ENCODE measurements around the gene ABCA1. TPM values are rescaled to one million over a fixed set of nuclear protein-coding genes. Genes with fewer than 3 reads are reported as not detected.

Gene ABCA1
- total RNA-seq, 3 donors from 2014 or later, result 26.6 to 111 (median 36.8) TPM

- peaks cover 10% of the 10 kb centered on the region for H3K4me1 ChIP-seq (ENCODE audit: low read depth)
- H3K36me3 ChIP-seq (ENCODE audit: low read depth), result no peaks in the 10 kb centered on the region
- intact Hi-C loops (cut with DNase I, micrococcal nuclease), result no loop called here
- no peak for ATAC-seq
- no peaks in the 10 kb centered on the region for H3K9me3 ChIP-seq
- TF ChIP-seq CTCF (IDR thresholded peaks at IDR 0.05), result no peak
- DNase-seq, result no peak
- H3K4me3 ChIP-seq, result no peak overlapping the region
Observed at GRCh38 chr9:104746285-104746684, 181.7 kb downstream of the ABCA1 start.

- no peaks in the 10 kb centered on the region for H3K9me3 ChIP-seq
- no peaks in the 10 kb centered on the region for H3K36me3 ChIP-seq (ENCODE audit: low read depth)
- intact Hi-C loops (cut with DNase I, micrococcal nuclease), result no loop called here
- TF ChIP-seq CTCF (IDR thresholded peaks at IDR 0.05), result no peak
- H3K4me1 ChIP-seq (ENCODE audit: low read depth), result peaks cover 10% of the 10 kb centered on the region
- no peak for DNase-seq
- no peak for ATAC-seq
- H3K4me3 ChIP-seq, result no peak overlapping the region
Observed at GRCh38 chr9:104745852-104746251, 182.1 kb downstream of the ABCA1 start.

GRCh38 chr9:104743376-104743985, 184.5 kb downstream of the ABCA1 start:
- no peak for ATAC-seq
- Histone ChIP-seq H3K4me1 (ENCODE audit: low read depth) (peaks cover 3% of the 10 kb centered on the region), H3K4me3 (no peak overlapping the region), H3K9me3 (no peaks in the 10 kb centered on the region), H3K36me3 (ENCODE audit: low read depth) (no peaks in the 10 kb centered on the region)
- DNase-seq, result peak in 1 of 3 donors; percentile 24
- intact Hi-C loops (cut with DNase I, micrococcal nuclease), result no loop called here
- TF ChIP-seq CTCF (IDR thresholded peaks at IDR 0.05), result peak; percentile 29

- intact Hi-C loops (cut with DNase I, micrococcal nuclease), result no loop called here
- no peak overlapping the region for H3K4me3 ChIP-seq
- no peak for TF ChIP-seq CTCF (IDR thresholded peaks at IDR 0.05)
- DNase-seq, result no peak
- no peaks in the 10 kb centered on the region for H3K9me3 ChIP-seq
- H3K4me1 ChIP-seq (ENCODE audit: low read depth), result no peaks in the 10 kb centered on the region
- no peak for ATAC-seq
- H3K36me3 ChIP-seq (ENCODE audit: low read depth), result no peaks in the 10 kb centered on the region
Observed at GRCh38 chr9:104740621-104741020, 187.3 kb downstream of the ABCA1 start.

GRCh38 chr9:104738452-104738851, 189.5 kb downstream of the ABCA1 start:
- intact Hi-C loops (cut with DNase I, micrococcal nuclease), result no loop called here
- Histone ChIP-seq H3K9me3 (no peaks in the 10 kb centered on the region), H3K4me1 (ENCODE audit: low read depth) (no peaks in the 10 kb centered on the region), H3K36me3 (ENCODE audit: low read depth) (no peaks in the 10 kb centered on the region), H3K4me3 (no peak overlapping the region)
- TF ChIP-seq CTCF (IDR thresholded peaks at IDR 0.05), result no peak
- DNase-seq, result no peak
- ATAC-seq, result no peak

Other genes starting within 250 kb of the ABCA1 start
- not detected for gene OR13D1, start 233.6 kb downstream of the ABCA1 start, total RNA-seq
- 10 to 100 TPM; 23.7 to 51.2 (median 34.6) TPM for gene NIPSNAP3A, start 180.5 kb downstream of the ABCA1 start, total RNA-seq
- gene NIPSNAP3B, start 164.0 kb downstream of the ABCA1 start, total RNA-seq, result 1 to 10 TPM in 2 of 3 donors, under 1 TPM in 1; 0.98 to 1.3 (median 1.1) TPM